Measurements from ENCODE around the gene C4orf17.
"Not testable (repeated sequence)": the region's sequence is repeated elsewhere in the genome, so short reads cannot be mapped to it uniquely, and the experiment has no call there.

Gene C4orf17

GRCh38 chr4:99471896-99472295, 38.9 kb upstream of the C4orf17 start:
- no peak overlapping the region for H3K4me3 ChIP-seq (ENCODE audit: low read depth, low read length)
- no peak for TF ChIP-seq CTCF (IDR thresholded peaks at IDR 0.05; ENCODE audit: borderline replicate concordance, insufficient read depth, low read depth, low read length)

GRCh38 chr4:99473131-99473530, 37.7 kb upstream of the C4orf17 start:
- TF ChIP-seq CTCF (IDR thresholded peaks at IDR 0.05; ENCODE audit: borderline replicate concordance, insufficient read depth, low read depth, low read length), result no peak
- H3K4me3 ChIP-seq (ENCODE audit: low read depth, low read length), result no peak overlapping the region

- TF ChIP-seq CTCF (IDR thresholded peaks at IDR 0.05; ENCODE audit: borderline replicate concordance, insufficient read depth, low read depth, low read length), result no peak
- no peak overlapping the region for H3K4me3 ChIP-seq (ENCODE audit: low read depth, low read length)
Observed at GRCh38 chr4:99483636-99484035, 27.2 kb upstream of the C4orf17 start.

GRCh38 chr4:99485212-99485611, 25.6 kb upstream of the C4orf17 start:
- no peak overlapping the region for H3K4me3 ChIP-seq (ENCODE audit: low read depth, low read length)
- TF ChIP-seq CTCF (IDR thresholded peaks at IDR 0.05; ENCODE audit: borderline replicate concordance, insufficient read depth, low read depth, low read length), result no peak

- H3K4me3 ChIP-seq (ENCODE audit: low read depth, low read length), result not testable (repeated sequence)
Observed at GRCh38 chr4:99486648-99487047, 24.2 kb upstream of the C4orf17 start.

GRCh38 chr4:99490286-99490685, 20.5 kb upstream of the C4orf17 start:
- TF ChIP-seq CTCF (IDR thresholded peaks at IDR 0.05; ENCODE audit: borderline replicate concordance, insufficient read depth, low read depth, low read length), result no peak
- no peak overlapping the region for H3K4me3 ChIP-seq (ENCODE audit: low read depth, low read length)

- H3K4me3 ChIP-seq (ENCODE audit: low read depth, low read length), result no peak overlapping the region
- TF ChIP-seq CTCF (IDR thresholded peaks at IDR 0.05; ENCODE audit: borderline replicate concordance, insufficient read depth, low read depth, low read length), result no peak
Observed at GRCh38 chr4:99504804-99505502, 5.9 kb upstream of the C4orf17 start.

Measured in GM12875 (cell line).